H1 (cell line): ENCODE results near the gene MKI67. TPM values are rescaled to one million over a fixed set of nuclear protein-coding genes. Genes with fewer than 3 reads are reported as not detected.

Experiments used
- NRF1 ChIP-seq: IDR thresholded peaks from 2 replicates; pipeline ENCODE4 v1.6.1; 2011; ENCODE audit warnings: mild to moderate bottlenecking, low read depth, low read length, improper control_type of control experiment
- polyA plus RNA-seq, 7 experiments: library from polyadenylated mRNA; depleted of rRNA in 3 of 7; stranded (reverse) in 5 of 7; unstranded in 2 of 7; fragments of >200 nt in 5 of 7; fragments of 200-250 nt in 2 of 7; gene quantifications; 1 replicate in 5 of 7; 2 replicates in 1 of 7; 4 replicates in 1 of 7; pipeline versions ENCODE4 v1.2.1 to v1.2.3, GENCODE V29; 2011 to 2013; ENCODE audit warnings: missing spikeins in 2 of 7, mixed read lengths in 2 of 7
- total RNA-seq: library from RNA; stranded (reverse); fragmentation: NEBNext Ultra II Directional; extraction: Animal tissue kit (Norgen Biotek cat#: 25700); gene quantifications from 2 replicates; pipeline ENCODE4 v1.2.1, GENCODE V29; 2021

The MKI67 gene
- total and polyA plus RNA-seq, 2 of the 8 experiments (the other 6 are each of a cell fraction or from before 2014, with no cell fraction given) = 15.8 to 85.1 TPM

- TF ChIP-seq NRF1 = no peak
Measured at GRCh38 chr10:128047991-128048818, 78.0 kb downstream of the MKI67 start (continued).
